OCI-LY1 (cell line): ENCODE results near the gene INSYN2A.

Experiments
- H2AFZ ChIP-seq: fragments of 200-600 bp; sonication (generic), shearing (Covaris generic); 2 replicates; pipeline ENCODE4 v1.6.0; 2014; ENCODE audit warnings: antibody characterized with exemption, mild to moderate bottlenecking, low read length
- H3F3A ChIP-seq: fragments of 200-600 bp; sonication (generic), shearing (Covaris generic); 2 replicates; pipeline ENCODE4 v1.6.0; 2014; ENCODE audit warnings: mild to moderate bottlenecking, antibody characterized with exemption, low read length, moderate library complexity; ENCODE audit not compliant: insufficient read depth
- H3K27ac ChIP-seq: fragments of 200-600 bp; sonication (generic); 2 replicates; pipeline ENCODE4 v1.5.1; 2014; ENCODE audit warnings: low read length, mixed run types, mild to moderate bottlenecking, low read depth; ENCODE audit not compliant: poor library complexity, severe bottlenecking
- H3K27me3 ChIP-seq: fragments of 200-600 bp; sonication (generic); 2 replicates; pipeline ENCODE4 v1.6.0; 2014; ENCODE audit warnings: antibody characterized with exemption, mild to moderate bottlenecking, low read length, moderate library complexity; ENCODE audit not compliant: insufficient read depth
- H3K36me3 ChIP-seq: fragments of 200-600 bp; sonication (generic); 2 replicates; pipeline ENCODE4 v1.6.1; 2014; ENCODE audit warnings: mild to moderate bottlenecking, antibody characterized with exemption, low read length, moderate library complexity, mixed read lengths; ENCODE audit not compliant: insufficient read depth
- H3K4me1 ChIP-seq: fragments of 200-600 bp; sonication (generic); 2 replicates; pipeline ENCODE4 v1.5.1; 2014; ENCODE audit warnings: mild to moderate bottlenecking, low read length, moderate library complexity; ENCODE audit not compliant: insufficient read depth, severe bottlenecking
- H3K4me2 ChIP-seq: fragments of 200-600 bp; sonication (generic), shearing (Covaris generic); 2 replicates; pipeline ENCODE4 v1.6.1; 2014; ENCODE audit warnings: low read length
- H3K4me3 ChIP-seq: fragments of 200-600 bp; sonication (generic); 2 replicates; pipeline ENCODE4 v1.5.1; 2014; ENCODE audit warnings: low read length, low read depth, mild to moderate bottlenecking, mixed read lengths; ENCODE audit not compliant: poor library complexity, severe bottlenecking
- H3K79me2 ChIP-seq: fragments of 200-600 bp; shearing (Covaris generic); 2 replicates; pipeline ENCODE4 v1.6.1; 2016; ENCODE audit warnings: mixed run types, low read length, mixed read lengths; ENCODE audit not compliant: insufficient read depth
- H3K9ac ChIP-seq: fragments of 200-600 bp; sonication (generic), shearing (Covaris generic); 2 replicates; pipeline ENCODE4 v1.6.1; 2014; ENCODE audit warnings: mild to moderate bottlenecking, low read length, mixed read lengths
- H3K9me2 ChIP-seq: fragments of 200-600 bp; sonication (generic), shearing (Covaris generic); 2 replicates; pipeline ENCODE4 v1.6.1; 2014; ENCODE audit warnings: low read depth, mild to moderate bottlenecking, low read length, mixed read lengths
- H3K9me3 ChIP-seq: fragments of 200-600 bp; shearing (Covaris generic); 2 replicates; pipeline ENCODE4 v1.6.1; 2014; ENCODE audit warnings: low read length, mixed read lengths
- H4K20me1 ChIP-seq: fragments of 200-600 bp; sonication (generic), shearing (Covaris generic); 2 replicates; pipeline ENCODE4 v1.6.0; 2016; ENCODE audit warnings: mild to moderate bottlenecking, low read length; ENCODE audit not compliant: insufficient read depth
- CTCF ChIP-seq: fragments of 200-600 bp; sonication (generic), shearing (Covaris generic); IDR thresholded peaks from 2 replicates; pipeline ENCODE4 v1.5.1; 2017; ENCODE audit warnings: mild to moderate bottlenecking, antibody characterized with exemption, low read length, moderate library complexity, mixed read lengths
- EZH2 ChIP-seq: fragments of 200-600 bp; sonication (generic), shearing (Covaris generic); IDR thresholded peaks from 2 replicates; pipeline ENCODE4 v1.8.0; 2017; ENCODE audit warnings: borderline replicate concordance, mixed run types, mild to moderate bottlenecking, antibody characterized with exemption, low read length, moderate library complexity, mixed read lengths

INSYN2A gene

DNA sequence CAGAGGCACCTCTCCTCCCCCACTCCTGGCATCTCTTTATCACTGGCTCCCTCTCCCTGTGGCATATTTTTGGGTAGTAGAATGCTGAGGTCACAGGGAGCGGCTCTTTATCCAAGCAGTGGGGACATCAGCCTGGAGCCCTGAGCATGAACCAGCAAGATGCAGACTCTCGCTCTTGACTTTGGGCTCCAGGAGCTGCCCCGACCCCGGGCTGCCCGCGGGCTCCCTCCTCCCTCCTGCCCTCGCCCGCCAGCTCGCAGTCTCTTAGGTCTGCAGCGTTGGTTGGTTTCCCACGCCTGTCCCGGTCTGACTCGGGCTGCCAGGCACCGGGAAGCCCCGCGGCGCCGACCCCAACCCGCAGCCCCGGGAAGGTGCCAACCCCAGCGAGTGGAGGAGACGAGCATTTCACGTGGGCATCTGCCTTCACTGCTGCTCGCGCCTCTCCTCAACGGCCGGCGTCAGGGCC is 1.3 kb downstream of the INSYN2A start:
- H3K27me3 ChIP-seq = no peaks in the 10 kb centered on the region
- no peaks in the 10 kb centered on the region for H3K9me2 ChIP-seq
- no peak overlapping the region for H3K9ac ChIP-seq
- H3K27ac ChIP-seq = no peak overlapping the region
- TF ChIP-seq EZH2 (no peak), CTCF (no peak)
- H3K9me3 ChIP-seq = no peaks in the 10 kb centered on the region
- H3K79me2 ChIP-seq = no peaks in the 10 kb centered on the region
- H3K4me3 ChIP-seq = no peak overlapping the region
- H2AFZ ChIP-seq = no peak overlapping the region
- H3K4me2 ChIP-seq = no peak overlapping the region
- no peaks in the 10 kb centered on the region for H4K20me1 ChIP-seq
- H3K36me3 ChIP-seq = no peaks in the 10 kb centered on the region
- H3K4me1 ChIP-seq = no peaks in the 10 kb centered on the region
- H3F3A ChIP-seq = no peaks in the 10 kb centered on the region

GRCh38 chr10:127194599-127194998 is 1.8 kb downstream of the INSYN2A start:
- H3K9ac ChIP-seq = no peak overlapping the region
- no peak overlapping the region for H3K27ac ChIP-seq
- H3F3A ChIP-seq = no peaks in the 10 kb centered on the region
- H3K36me3 ChIP-seq = no peaks in the 10 kb centered on the region
- H3K4me1 ChIP-seq = no peaks in the 10 kb centered on the region
- no peaks in the 10 kb centered on the region for H4K20me1 ChIP-seq
- H3K27me3 ChIP-seq = no peaks in the 10 kb centered on the region
- H2AFZ ChIP-seq = no peak overlapping the region
- no peak overlapping the region for H3K4me3 ChIP-seq
- H3K4me2 ChIP-seq = no peak overlapping the region
- no peaks in the 10 kb centered on the region for H3K9me3 ChIP-seq
- TF ChIP-seq CTCF (no peak), EZH2 (no peak)
- no peaks in the 10 kb centered on the region for H3K9me2 ChIP-seq
- H3K79me2 ChIP-seq = no peaks in the 10 kb centered on the region

- Histone ChIP-seq H3K36me3 (no peaks in the 10 kb centered on the region), H3K9me2 (no peaks in the 10 kb centered on the region)
These were observed 2.3 kb downstream of the INSYN2A start for GRCh38 chr10:127194111-127194510.

More at GRCh38 chr10:127194111-127194510, 2.3 kb downstream of the INSYN2A start:
- no peaks in the 10 kb centered on the region for H4K20me1 ChIP-seq
- no peak overlapping the region for H3K9ac ChIP-seq
- H3K4me3 ChIP-seq = no peak overlapping the region
- no peaks in the 10 kb centered on the region for H3K4me1 ChIP-seq
- no peaks in the 10 kb centered on the region for H3K27me3 ChIP-seq
- no peak overlapping the region for H2AFZ ChIP-seq
- no peak overlapping the region for H3K27ac ChIP-seq
- no peak overlapping the region for H3K4me2 ChIP-seq
- no peaks in the 10 kb centered on the region for H3F3A ChIP-seq
- no peaks in the 10 kb centered on the region for H3K79me2 ChIP-seq
- H3K9me3 ChIP-seq = no peaks in the 10 kb centered on the region
- no peak for TF ChIP-seq EZH2
- no peak for TF ChIP-seq CTCF
